ENCODE results near the gene ADAMTS8.

The ADAMTS8 gene

DNA sequence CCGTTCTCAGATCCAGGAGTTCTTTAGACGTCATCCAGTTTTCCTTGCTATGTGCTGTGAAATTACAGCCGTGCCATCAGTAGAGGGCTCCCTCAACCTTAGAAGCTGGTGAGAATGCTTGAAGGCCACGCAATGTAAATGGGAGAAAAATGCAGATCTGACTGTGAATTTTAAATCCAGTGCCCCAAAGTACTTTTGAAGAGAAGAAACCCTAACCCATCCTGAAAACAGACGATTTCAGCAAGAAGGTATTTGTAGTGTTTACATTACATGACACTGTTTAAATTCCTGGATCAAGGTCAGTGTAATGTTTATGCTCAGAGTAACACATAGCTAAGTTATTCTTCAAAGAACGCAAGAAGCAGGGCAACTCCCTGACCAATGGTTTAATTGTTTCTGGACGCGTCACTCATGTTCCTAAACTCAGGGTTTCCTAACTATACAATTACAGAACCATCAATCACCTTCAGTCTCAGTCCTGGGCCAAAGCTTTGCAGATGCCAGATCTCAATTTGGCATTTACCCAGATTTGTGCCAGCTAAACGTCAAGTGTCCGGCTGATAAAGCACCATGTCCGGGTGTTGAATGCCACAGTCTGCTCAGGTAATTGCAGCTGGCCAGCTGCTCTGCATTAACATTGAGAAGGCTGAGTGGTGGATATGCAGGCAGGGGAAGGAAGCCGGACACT, 38.2 kb downstream of the ADAMTS8 start (continued):
- TF ChIP-seq, protein P1, sequence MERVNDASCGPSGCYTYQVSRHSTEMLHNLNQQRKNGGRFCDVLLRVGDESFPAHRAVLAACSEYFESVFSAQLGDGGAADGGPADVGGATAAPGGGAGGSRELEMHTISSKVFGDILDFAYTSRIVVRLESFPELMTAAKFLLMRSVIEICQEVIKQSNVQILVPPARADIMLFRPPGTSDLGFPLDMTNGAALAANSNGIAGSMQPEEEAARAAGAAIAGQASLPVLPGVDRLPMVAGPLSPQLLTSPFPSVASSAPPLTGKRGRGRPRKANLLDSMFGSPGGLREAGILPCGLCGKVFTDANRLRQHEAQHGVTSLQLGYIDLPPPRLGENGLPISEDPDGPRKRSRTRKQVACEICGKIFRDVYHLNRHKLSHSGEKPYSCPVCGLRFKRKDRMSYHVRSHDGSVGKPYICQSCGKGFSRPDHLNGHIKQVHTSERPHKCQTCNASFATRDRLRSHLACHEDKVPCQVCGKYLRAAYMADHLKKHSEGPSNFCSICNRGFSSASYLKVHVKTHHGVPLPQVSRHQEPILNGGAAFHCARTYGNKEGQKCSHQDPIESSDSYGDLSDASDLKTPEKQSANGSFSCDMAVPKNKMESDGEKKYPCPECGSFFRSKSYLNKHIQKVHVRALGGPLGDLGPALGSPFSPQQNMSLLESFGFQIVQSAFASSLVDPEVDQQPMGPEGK (CRISPR knock-in tag; IDR thresholded peaks at IDR 0.05; ENCODE audit: borderline replicate concordance), result no peak

DNA sequence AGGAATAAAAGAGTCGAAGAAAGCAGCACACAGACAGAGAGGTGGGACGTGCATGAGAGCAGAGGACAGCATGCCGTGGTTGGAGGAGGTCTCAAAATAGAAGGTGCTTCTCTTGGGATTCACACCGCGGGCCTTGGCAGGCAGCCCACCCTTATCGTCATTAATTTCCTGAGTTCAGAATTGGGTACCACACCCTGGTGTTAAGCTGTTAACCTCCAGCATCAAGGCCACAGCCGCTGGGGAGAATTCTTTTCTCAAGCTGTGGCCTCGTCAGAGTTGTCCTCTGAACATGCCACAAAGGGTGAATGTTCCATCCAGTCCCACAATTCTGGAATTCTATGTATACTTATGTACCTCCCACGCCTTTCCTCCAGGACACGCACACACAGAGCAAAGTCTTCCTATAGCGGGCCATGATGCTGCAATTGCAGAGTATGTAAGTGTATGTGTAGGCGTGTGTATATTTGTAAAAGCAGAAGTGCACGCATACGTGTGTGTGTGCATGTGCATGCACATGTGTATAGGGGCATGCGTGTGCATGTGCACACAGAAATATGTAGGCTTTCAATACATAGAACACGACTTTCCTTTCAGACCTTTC, 39.0 kb downstream of the ADAMTS8 start:
- ATAC-seq, result no peak
- TF ChIP-seq CSDC2 (CRISPR knock-in tag; IDR thresholded peaks at IDR 0.05) (no peak), ISL1 (CRISPR knock-in tag; IDR thresholded peaks at IDR 0.05) (no peak), OSR1 (CRISPR knock-in tag; IDR thresholded peaks at IDR 0.05) (no peak), SNAI2 (CRISPR knock-in tag; IDR thresholded peaks at IDR 0.05) (no peak), ESRRG (CRISPR knock-in tag; IDR thresholded peaks at IDR 0.05) (no peak), ZFP30 (CRISPR knock-in tag; IDR thresholded peaks at IDR 0.05) (no peak), PPARA (CRISPR knock-in tag; IDR thresholded peaks at IDR 0.05; ENCODE audit: borderline replicate concordance) (no peak), ZNF70 (CRISPR knock-in tag; IDR thresholded peaks at IDR 0.05) (no peak), ZNF8 (CRISPR knock-in tag; IDR thresholded peaks at IDR 0.05) (no peak), TOX (CRISPR knock-in tag; IDR thresholded peaks at IDR 0.05; ENCODE audit: borderline replicate concordance) (no peak), ZFP3 (CRISPR knock-in tag; IDR thresholded peaks at IDR 0.05) (no peak), RARB (CRISPR knock-in tag; IDR thresholded peaks at IDR 0.05) (no peak), ZNF565 (CRISPR knock-in tag; conservative IDR thresholded peaks at IDR 0.05; ENCODE audit: low read depth) (no peak), TCF4 (CRISPR knock-in tag; IDR thresholded peaks at IDR 0.05; ENCODE audit: borderline replicate concordance) (no peak)
- TF ChIP-seq, protein P2, sequence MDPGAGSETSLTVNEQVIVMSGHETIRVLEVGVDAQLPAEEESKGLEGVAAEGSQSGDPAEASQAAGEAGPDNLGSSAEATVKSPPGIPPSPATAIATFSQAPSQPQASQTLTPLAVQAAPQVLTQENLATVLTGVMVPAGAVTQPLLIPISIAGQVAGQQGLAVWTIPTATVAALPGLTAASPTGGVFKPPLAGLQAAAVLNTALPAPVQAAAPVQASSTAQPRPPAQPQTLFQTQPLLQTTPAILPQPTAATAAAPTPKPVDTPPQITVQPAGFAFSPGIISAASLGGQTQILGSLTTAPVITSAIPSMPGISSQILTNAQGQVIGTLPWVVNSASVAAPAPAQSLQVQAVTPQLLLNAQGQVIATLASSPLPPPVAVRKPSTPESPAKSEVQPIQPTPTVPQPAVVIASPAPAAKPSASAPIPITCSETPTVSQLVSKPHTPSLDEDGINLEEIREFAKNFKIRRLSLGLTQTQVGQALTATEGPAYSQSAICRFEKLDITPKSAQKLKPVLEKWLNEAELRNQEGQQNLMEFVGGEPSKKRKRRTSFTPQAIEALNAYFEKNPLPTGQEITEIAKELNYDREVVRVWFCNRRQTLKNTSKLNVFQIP (CRISPR knock-in tag; IDR thresholded peaks at IDR 0.05; ENCODE audit: borderline replicate concordance, low read depth), result no peak
- TF ChIP-seq, protein P3, sequence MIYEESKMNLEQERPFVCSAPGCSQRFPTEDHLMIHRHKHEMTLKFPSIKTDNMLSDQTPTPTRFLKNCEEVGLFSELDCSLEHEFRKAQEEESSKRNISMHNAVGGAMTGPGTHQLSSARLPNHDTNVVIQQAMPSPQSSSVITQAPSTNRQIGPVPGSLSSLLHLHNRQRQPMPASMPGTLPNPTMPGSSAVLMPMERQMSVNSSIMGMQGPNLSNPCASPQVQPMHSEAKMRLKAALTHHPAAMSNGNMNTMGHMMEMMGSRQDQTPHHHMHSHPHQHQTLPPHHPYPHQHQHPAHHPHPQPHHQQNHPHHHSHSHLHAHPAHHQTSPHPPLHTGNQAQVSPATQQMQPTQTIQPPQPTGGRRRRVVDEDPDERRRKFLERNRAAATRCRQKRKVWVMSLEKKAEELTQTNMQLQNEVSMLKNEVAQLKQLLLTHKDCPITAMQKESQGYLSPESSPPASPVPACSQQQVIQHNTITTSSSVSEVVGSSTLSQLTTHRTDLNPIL (CRISPR knock-in tag; IDR thresholded peaks at IDR 0.05; ENCODE audit: low read depth), result no peak
- TF ChIP-seq, protein P4, sequence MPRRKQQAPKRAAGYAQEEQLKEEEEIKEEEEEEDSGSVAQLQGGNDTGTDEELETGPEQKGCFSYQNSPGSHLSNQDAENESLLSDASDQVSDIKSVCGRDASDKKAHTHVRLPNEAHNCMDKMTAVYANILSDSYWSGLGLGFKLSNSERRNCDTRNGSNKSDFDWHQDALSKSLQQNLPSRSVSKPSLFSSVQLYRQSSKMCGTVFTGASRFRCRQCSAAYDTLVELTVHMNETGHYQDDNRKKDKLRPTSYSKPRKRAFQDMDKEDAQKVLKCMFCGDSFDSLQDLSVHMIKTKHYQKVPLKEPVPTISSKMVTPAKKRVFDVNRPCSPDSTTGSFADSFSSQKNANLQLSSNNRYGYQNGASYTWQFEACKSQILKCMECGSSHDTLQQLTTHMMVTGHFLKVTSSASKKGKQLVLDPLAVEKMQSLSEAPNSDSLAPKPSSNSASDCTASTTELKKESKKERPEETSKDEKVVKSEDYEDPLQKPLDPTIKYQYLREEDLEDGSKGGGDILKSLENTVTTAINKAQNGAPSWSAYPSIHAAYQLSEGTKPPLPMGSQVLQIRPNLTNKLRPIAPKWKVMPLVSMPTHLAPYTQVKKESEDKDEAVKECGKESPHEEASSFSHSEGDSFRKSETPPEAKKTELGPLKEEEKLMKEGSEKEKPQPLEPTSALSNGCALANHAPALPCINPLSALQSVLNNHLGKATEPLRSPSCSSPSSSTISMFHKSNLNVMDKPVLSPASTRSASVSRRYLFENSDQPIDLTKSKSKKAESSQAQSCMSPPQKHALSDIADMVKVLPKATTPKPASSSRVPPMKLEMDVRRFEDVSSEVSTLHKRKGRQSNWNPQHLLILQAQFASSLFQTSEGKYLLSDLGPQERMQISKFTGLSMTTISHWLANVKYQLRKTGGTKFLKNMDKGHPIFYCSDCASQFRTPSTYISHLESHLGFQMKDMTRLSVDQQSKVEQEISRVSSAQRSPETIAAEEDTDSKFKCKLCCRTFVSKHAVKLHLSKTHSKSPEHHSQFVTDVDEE (CRISPR knock-in tag; IDR thresholded peaks at IDR 0.05), result no peak
- TF ChIP-seq, protein P1 (CRISPR knock-in tag; IDR thresholded peaks at IDR 0.05; ENCODE audit: borderline replicate concordance), result no peak

DNA sequence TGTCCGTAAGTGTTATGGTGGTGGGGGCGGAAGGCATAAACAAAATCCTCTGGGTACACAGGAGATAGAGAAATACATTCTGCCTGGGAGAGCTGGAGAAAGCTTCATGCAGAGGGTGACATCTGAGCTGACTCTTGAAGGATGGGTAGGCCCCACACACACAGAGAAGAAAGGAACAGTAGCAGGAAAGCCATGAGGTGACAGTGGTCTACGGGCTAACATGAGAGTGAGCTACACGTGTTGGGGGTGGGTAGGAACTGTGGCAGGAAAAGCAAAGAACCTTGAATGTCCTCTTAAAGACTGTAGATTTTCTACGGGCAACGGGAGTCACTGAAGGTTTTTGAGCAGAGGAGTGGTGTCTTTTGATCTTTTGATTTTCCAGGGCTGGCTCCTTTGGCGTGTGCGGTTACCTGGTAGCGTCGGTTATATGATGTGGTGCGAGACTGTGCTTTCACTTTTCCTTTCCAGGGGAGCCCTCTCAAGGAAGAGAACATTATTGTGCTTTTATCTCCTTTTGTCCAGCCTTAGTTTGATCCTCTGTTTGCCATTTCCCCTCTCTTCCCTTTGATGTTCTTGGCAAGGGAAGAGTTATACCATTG, 39.7 kb downstream of the ADAMTS8 start:
- no peak for ATAC-seq
- TF ChIP-seq TCF4 (CRISPR knock-in tag; IDR thresholded peaks at IDR 0.05; ENCODE audit: borderline replicate concordance) (no peak), OSR1 (CRISPR knock-in tag; IDR thresholded peaks at IDR 0.05) (no peak), ARNTL (CRISPR knock-in tag; IDR thresholded peaks at IDR 0.05; ENCODE audit: borderline replicate concordance, low read depth) (no peak), ZC3H10 (CRISPR knock-in tag; IDR thresholded peaks at IDR 0.05) (no peak), TOX (CRISPR knock-in tag; IDR thresholded peaks at IDR 0.05; ENCODE audit: borderline replicate concordance) (no peak), ESRRG (CRISPR knock-in tag; IDR thresholded peaks at IDR 0.05) (no peak), ZNF565 (CRISPR knock-in tag; conservative IDR thresholded peaks at IDR 0.05; ENCODE audit: low read depth) (no peak), CSDC2 (CRISPR knock-in tag; IDR thresholded peaks at IDR 0.05) (no peak), BACH2 (CRISPR knock-in tag; IDR thresholded peaks at IDR 0.05; ENCODE audit: borderline replicate concordance) (no peak), ZNF70 (CRISPR knock-in tag; IDR thresholded peaks at IDR 0.05) (no peak), ISL1 (CRISPR knock-in tag; IDR thresholded peaks at IDR 0.05) (no peak), ZNF8 (CRISPR knock-in tag; IDR thresholded peaks at IDR 0.05) (no peak), PPARA (CRISPR knock-in tag; IDR thresholded peaks at IDR 0.05; ENCODE audit: borderline replicate concordance) (no peak)
- TF ChIP-seq, protein P2 (CRISPR knock-in tag; IDR thresholded peaks at IDR 0.05; ENCODE audit: borderline replicate concordance, low read depth), result no peak
- TF ChIP-seq, protein P5, sequence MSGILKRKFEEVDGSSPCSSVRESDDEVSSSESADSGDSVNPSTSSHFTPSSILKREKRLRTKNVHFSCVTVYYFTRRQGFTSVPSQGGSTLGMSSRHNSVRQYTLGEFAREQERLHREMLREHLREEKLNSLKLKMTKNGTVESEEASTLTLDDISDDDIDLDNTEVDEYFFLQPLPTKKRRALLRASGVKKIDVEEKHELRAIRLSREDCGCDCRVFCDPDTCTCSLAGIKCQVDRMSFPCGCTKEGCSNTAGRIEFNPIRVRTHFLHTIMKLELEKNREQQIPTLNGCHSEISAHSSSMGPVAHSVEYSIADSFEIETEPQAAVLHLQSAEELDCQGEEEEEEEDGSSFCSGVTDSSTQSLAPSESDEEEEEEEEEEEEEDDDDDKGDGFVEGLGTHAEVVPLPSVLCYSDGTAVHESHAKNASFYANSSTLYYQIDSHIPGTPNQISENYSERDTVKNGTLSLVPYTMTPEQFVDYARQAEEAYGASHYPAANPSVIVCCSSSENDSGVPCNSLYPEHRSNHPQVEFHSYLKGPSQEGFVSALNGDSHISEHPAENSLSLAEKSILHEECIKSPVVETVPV (CRISPR knock-in tag; IDR thresholded peaks at IDR 0.05), result no peak
